Ectodermal cell (in vitro differentiated cells): ENCODE measurements around the gene KTN1. TPM values are rescaled to one million over a fixed set of nuclear protein-coding genes. Genes with fewer than 3 reads are reported as not detected.

ENCODE experiments used
- H3K27ac ChIP-seq: 2 replicates; pipeline ENCODE4 v1.7.0; 2013; ENCODE audit warnings: mild to moderate bottlenecking, low read depth, low read length; ENCODE audit not compliant: insufficient read depth, poor library complexity, severe bottlenecking
- H3K27me3 ChIP-seq: 2 replicates; pipeline ENCODE4 v1.7.0; 2013; ENCODE audit warnings: mild to moderate bottlenecking, low read length; ENCODE audit not compliant: insufficient read depth, control insufficient read depth, poor library complexity, severe bottlenecking
- H3K36me3 ChIP-seq: one replicate; pipeline ENCODE4 v1.7.0; 2013; ENCODE audit warnings: low read length; ENCODE audit not compliant: control insufficient read depth, insufficient read depth
- H3K4me1 ChIP-seq: one replicate; pipeline ENCODE4 v1.7.0; 2013; ENCODE audit warnings: low read length; ENCODE audit not compliant: control insufficient read depth, insufficient read depth
- H3K4me3 ChIP-seq: 2 replicates; pipeline ENCODE4 v1.7.0; 2013; ENCODE audit warnings: low read depth, low read length, control low read depth; ENCODE audit not compliant: insufficient read depth
- H3K9me3 ChIP-seq: 2 replicates; pipeline ENCODE4 v1.7.0; 2013; ENCODE audit warnings: mild to moderate bottlenecking, low read length, moderate library complexity; ENCODE audit not compliant: control insufficient read depth
- WGBS, 2 experiments: methylation state at CpG; one replicate each; pipeline ENCODE4 v1.1.7; 2013; ENCODE audit warnings: missing lambda C conversion rate in 2 of 2; 5-methylcytosine and 5-hydroxymethylcytosine counted together
- polyA plus RNA-seq, 4 experiments: library from polyadenylated mRNA; stranded (reverse); fragments of 50-300 nt; gene quantifications; one replicate each; pipeline ENCODE4 v1.2.3, GENCODE V29; 2013

KTN1 gene, protein sequence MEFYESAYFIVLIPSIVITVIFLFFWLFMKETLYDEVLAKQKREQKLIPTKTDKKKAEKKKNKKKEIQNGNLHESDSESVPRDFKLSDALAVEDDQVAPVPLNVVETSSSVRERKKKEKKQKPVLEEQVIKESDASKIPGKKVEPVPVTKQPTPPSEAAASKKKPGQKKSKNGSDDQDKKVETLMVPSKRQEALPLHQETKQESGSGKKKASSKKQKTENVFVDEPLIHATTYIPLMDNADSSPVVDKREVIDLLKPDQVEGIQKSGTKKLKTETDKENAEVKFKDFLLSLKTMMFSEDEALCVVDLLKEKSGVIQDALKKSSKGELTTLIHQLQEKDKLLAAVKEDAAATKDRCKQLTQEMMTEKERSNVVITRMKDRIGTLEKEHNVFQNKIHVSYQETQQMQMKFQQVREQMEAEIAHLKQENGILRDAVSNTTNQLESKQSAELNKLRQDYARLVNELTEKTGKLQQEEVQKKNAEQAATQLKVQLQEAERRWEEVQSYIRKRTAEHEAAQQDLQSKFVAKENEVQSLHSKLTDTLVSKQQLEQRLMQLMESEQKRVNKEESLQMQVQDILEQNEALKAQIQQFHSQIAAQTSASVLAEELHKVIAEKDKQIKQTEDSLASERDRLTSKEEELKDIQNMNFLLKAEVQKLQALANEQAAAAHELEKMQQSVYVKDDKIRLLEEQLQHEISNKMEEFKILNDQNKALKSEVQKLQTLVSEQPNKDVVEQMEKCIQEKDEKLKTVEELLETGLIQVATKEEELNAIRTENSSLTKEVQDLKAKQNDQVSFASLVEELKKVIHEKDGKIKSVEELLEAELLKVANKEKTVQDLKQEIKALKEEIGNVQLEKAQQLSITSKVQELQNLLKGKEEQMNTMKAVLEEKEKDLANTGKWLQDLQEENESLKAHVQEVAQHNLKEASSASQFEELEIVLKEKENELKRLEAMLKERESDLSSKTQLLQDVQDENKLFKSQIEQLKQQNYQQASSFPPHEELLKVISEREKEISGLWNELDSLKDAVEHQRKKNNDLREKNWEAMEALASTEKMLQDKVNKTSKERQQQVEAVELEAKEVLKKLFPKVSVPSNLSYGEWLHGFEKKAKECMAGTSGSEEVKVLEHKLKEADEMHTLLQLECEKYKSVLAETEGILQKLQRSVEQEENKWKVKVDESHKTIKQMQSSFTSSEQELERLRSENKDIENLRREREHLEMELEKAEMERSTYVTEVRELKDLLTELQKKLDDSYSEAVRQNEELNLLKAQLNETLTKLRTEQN (N-terminal part only)
- polyA plus RNA-seq (2013, experiment 1 of 4), result 171 TPM
- polyA plus RNA-seq (2013, experiment 2 of 4), result 163 TPM
- polyA plus RNA-seq (2013, experiment 3 of 4), result 133 TPM
- 148 TPM for polyA plus RNA-seq (2013, experiment 4 of 4)

DNA sequence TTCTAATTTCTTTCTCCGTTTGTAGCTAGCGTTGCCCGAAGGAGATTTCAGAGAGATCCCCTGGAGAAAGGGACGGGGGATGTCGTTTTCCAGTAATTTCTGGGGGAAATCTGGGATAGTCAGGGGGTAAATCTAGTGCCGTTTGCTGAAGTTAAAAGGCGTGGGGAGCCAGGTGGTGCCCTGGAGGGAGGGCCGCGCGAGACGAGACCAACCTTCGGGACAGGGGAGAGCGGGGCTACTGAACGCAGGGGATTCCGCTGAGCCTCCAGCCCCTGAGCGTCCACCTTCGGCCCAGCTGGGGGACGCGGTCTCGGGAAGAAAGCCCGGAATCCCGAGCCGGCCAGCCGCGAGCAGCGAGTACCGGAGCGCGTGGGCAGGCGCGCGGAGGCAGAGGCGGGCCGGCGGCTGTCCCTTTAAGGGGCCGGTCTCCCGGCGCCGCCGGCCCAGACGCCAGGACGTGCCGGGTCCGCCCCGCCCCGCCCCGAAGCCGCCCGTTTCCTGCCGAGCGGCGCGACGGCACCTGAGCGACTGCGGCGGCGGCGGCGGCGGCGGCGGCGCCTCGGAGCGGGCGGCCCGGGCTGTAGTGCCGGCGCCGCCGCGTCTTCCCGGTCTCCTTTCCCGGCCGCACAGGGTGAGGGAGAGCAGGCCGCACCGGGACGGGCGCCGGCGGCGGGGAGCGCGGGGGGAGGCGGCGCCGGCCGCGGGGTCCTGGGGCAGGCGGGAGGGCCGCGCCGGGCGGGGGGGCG lies at the start of gene KTN1:
Gene KTN1, plus strand, starts transcription at position 484 of the 746 bp plus-strand sequence. CDS start 31,842 bp downstream, outside the sequence.
- H3K9me3 ChIP-seq, result no peaks in the 10 kb centered on the region
- H3K4me1 ChIP-seq, result peaks cover 3% of the 10 kb centered on the region
- H3K27me3 ChIP-seq, result no peaks in the 10 kb centered on the region
- peak within 1 kb of the TSS; percentile 79 for H3K27ac ChIP-seq
- H3K36me3 ChIP-seq, result no peaks in the 10 kb centered on the region
- peak within 1 kb of the TSS; percentile 82 for H3K4me3 ChIP-seq
- 0% methylated on average over 96 of the region's 96 CpGs for WGBS, 2 experiments

DNA sequence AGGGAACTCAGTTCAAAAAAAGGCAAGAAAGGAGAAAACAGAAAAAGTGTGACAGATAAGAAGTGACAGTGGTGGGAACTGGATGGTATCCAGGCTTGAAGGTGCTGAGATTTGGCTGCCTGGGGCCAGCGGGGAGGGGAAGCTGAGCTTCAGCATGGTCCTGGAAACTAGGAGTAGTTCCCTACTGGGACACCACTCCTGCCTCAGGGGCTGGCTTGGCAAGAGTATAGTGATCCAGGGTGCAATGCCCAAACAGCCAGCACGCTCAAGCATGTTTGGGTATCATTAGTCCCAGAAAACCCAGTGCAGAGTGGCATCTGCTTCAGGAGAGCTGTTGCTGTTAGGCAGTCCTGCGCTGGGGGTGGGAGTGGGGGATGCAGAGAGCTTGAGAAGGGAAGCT lies 49.5 kb upstream of the KTN1 start:
- Histone ChIP-seq H3K4me3 (no peak overlapping the region), H3K9me3 (no peaks in the 10 kb centered on the region), H3K27me3 (no peaks in the 10 kb centered on the region), H3K4me1 (peaks cover 4% of the 10 kb centered on the region), H3K27ac (no peak overlapping the region), H3K36me3 (no peaks in the 10 kb centered on the region)
- WGBS, 2 experiments, result 85 to 91% methylated on average over 3 of the region's 3 CpGs

DNA sequence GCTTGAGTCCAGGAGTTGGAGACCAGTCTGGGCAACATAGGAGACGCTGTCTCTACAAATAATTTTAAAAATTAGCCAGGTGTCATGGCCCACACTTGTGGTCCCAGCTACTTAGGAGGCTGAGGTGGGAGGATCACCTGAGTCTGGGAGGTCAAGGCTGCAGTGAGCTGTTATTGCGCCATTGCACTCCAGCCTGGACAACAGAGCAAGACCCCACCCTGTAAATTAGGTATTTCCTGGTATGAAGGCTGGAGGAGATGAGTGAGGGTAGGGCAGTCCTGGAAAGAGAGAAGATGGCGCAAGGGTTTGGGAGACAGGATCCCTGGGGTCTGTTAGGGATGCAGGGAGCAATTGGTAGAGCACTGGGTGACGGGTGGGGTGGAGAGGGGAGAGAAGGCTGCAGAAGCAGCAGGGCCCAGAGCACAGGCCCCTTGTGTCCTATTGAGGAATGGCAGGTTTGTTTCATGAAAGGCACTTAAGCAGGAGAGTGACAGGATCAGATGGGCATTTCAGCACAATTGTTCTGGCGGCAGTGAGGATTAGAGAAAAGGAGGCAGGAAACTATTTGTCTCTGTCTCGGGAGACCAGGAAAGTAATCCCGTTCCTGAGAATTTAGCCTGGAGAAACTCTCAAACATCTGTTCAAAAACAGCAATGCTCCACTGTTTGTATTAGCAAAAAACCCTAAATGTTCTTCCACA lies 47.2 kb upstream of the KTN1 start:
- Histone ChIP-seq H3K27ac (no peak overlapping the region), H3K4me1 (peaks cover 4% of the 10 kb centered on the region), H3K4me3 (no peak overlapping the region), H3K9me3 (no peaks in the 10 kb centered on the region), H3K36me3 (no peaks in the 10 kb centered on the region), H3K27me3 (no peaks in the 10 kb centered on the region)
- WGBS, 2 experiments, result 60 to 61% methylated on average over 7 of the region's 7 CpGs

DNA sequence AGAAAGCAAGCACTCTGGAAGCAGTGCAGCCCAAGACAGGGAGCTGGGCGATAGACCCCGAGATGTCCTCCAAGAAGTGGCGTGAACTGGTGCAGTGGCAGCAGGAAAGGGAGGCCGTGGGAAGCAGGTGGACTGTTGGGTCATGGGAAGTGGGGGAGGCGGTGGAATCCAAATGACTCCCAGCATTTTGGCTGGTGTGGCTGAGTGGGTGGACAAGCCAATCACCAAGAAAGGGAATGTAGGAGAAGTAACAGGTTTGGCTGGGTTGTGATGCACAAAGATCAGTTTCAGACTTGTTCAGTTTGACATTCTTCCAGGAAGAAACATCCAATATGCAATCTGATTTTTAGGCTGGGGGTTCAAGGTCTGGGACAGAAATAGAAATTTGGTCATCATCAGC lies 46.0 kb upstream of the KTN1 start:
- Histone ChIP-seq H3K27ac (no peak overlapping the region), H3K4me3 (no peak overlapping the region), H3K9me3 (no peaks in the 10 kb centered on the region), H3K27me3 (no peaks in the 10 kb centered on the region), H3K4me1 (peaks cover 4% of the 10 kb centered on the region), H3K36me3 (no peaks in the 10 kb centered on the region)
- WGBS, 2 experiments, result 95 to 96% methylated on average over 5 of the region's 5 CpGs

DNA sequence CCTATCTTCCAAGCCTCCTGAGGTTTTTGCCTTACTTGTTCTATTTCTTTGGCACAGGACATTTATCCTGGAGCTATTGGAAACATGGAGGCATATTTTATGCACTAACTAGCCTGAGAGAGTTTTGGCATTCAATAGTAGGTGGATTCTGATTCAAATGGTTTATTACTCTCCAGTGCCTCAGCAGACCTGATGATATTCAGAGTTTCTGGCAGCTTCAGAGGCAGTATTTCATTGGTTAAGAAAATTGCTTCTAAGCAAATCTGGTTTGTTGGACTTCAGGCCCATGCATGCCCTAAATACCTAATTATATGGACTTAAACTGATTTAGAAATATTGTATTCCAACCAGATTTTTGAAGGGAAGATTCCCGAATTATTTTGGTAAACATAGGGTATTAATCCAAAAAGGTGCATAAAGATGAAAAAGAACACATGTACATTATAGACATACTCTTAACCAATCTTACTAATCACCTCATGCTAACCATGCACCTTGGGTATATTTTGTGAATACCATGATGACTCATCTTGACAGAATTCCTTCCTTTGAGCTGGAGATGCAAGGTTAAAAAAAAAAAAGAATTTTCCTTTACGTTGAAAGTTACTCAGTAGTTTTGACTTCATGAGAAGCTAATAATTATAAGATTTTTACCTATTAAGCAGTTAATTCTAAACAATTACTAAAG lies 44.3 kb upstream of the KTN1 start:
- no peaks in the 10 kb centered on the region for H3K9me3 ChIP-seq
- no peak overlapping the region for H3K4me3 ChIP-seq
- H3K27me3 ChIP-seq, result no peaks in the 10 kb centered on the region
- peaks cover 4% of the 10 kb centered on the region for H3K4me1 ChIP-seq
- no peaks in the 10 kb centered on the region for H3K36me3 ChIP-seq
- H3K27ac ChIP-seq, result no peak overlapping the region
- no CpG with 5 or more reads among the region's 2 CpGs for WGBS, 2 experiments

DNA sequence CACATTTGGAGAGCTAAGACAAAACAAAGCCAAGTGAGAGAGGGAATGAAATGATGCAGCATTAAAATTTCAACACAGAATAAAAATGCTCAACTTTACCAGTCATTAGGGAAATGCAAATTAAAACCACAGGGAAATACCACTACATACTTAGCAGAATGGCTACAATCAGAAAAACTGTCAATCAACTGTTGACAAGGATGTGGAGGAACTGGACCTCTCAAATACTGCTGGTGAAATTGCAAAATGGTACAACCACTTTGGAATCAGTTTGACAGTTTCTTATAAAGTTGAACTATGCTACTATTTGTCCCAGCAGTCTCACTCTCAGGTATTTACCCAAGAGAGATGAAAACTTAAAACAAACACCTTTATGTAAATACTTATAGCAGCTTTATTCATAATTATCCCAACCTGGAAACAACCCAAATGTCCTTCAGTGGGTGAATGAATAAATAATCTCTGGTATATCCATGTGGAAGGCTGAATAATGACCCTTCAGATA lies 43.8 kb upstream of the KTN1 start:
- Histone ChIP-seq H3K27ac (no peak overlapping the region), H3K4me1 (peaks cover 4% of the 10 kb centered on the region), H3K27me3 (no peaks in the 10 kb centered on the region), H3K9me3 (no peaks in the 10 kb centered on the region), H3K4me3 (no peak overlapping the region), H3K36me3 (no peaks in the 10 kb centered on the region)

DNA sequence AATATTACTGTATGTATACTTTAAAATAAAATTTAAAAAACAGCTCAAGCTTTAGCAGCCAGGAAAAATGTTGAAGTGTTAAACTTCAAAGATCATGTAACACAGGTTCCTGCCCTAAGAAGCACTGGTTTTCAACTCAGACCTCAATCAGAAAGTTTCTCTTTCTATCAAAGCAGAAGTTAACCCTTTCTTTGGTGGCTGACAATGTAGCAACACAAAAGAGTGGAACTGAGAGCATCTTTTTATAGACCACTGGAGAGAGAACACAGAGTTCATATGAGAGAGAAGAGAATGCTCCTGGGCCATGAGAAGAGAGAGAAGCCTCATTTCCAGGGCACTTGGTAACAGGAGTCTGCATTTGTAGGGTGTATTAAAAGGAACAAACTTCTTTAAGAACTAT lies 42.2 kb upstream of the KTN1 start:
- Histone ChIP-seq H3K27ac (no peak overlapping the region), H3K9me3 (no peaks in the 10 kb centered on the region), H3K27me3 (no peaks in the 10 kb centered on the region), H3K4me3 (no peak overlapping the region), H3K4me1 (peaks cover 4% of the 10 kb centered on the region), H3K36me3 (no peaks in the 10 kb centered on the region)

DNA sequence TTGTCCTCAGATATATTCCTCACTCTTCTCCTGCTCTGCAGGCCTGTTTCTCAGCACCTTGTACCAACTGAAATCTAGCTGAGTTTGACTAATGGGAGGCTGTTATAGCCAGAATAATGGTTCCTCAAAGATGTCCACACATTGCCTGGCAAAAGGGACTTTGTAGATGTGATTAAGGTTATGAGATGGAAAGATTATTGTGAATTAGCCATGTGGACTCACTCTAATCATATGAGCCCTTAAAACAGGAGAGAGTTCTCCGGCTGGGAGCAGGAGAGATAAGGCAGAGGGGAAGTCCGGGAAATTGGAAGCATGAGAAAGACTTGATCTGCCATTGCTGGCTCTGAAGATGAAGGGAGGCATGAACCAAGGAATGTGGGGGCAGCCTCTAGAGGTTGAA lies 40.0 kb upstream of the KTN1 start:
- Histone ChIP-seq H3K36me3 (no peaks in the 10 kb centered on the region), H3K27me3 (no peaks in the 10 kb centered on the region), H3K9me3 (no peaks in the 10 kb centered on the region), H3K4me1 (no peaks in the 10 kb centered on the region), H3K27ac (no peak overlapping the region), H3K4me3 (no peak overlapping the region)
- WGBS, 2 experiments, result 94 to 95% methylated on average over 2 of the region's 2 CpGs
